Gastroesophageal sphincter (tissue), 3 donors: ENCODE data around the gene CRYAA.
"Not testable (repeated sequence)": the region's sequence is repeated elsewhere in the genome, so short reads cannot be mapped to it uniquely, and the experiment has no call there.

Source experiments
- EP300 ChIP-seq: sonication (generic); formaldehyde crosslinking; IDR thresholded peaks from one replicate; pipeline ENCODE4 v1.6.1; 2017; ENCODE audit warnings: antibody characterized with exemption, mild to moderate bottlenecking
- POLR2A ChIP-seq, 2 donors: fragments of 450-650 bp; IDR thresholded peaks; one replicate each; pipeline ENCODE4 v1.6.1; 2017; ENCODE audit warnings: antibody characterized with exemption in 2 of 2, mild to moderate bottlenecking in 2 of 2, moderate library complexity in 1 of 2
- POLR2AphosphoS5 ChIP-seq: sonication (generic); formaldehyde crosslinking; IDR thresholded peaks from one replicate; pipeline ENCODE4 v1.6.1; 2017; ENCODE audit warnings: antibody characterized with exemption
- TF ChIP-seq, protein P1 (sequence below), 4 experiments: fragments of 200-600 bp in 2 of 4; fragments of 450-650 bp in 2 of 4; sonication (generic) in 1 of 4; IDR thresholded peaks; one replicate each; pipeline ENCODE4 v1.5.1; 2017 to 2019; ENCODE audit warnings: antibody characterized with exemption in 4 of 4, mild to moderate bottlenecking in 2 of 4, moderate library complexity in 2 of 4

DNA sequence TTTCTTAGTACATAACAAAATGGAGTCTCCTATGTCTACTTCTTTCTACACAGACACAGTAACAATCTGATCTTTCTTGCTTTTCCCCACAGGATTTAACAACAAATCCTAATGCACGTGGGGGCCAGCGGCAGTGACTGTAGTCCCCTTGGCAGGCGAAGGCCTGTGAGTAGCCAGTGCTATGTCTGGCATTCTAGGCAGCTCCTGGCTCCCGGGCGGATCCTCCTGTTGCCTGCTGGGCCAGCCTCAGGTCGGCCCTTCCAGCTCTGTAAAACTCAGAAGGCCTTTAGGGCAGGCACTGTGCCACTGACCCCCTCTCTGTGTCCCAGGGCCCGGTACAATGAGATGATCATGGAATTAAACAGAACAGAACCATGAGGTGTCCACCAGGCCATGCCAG, 20.8 kb upstream of the CRYAA start:
- TF ChIP-seq POLR2A (IDR thresholded peaks at IDR 0.05); EP300; POLR2AphosphoS5: not testable (repeated sequence)
- TF ChIP-seq, protein P1, sequence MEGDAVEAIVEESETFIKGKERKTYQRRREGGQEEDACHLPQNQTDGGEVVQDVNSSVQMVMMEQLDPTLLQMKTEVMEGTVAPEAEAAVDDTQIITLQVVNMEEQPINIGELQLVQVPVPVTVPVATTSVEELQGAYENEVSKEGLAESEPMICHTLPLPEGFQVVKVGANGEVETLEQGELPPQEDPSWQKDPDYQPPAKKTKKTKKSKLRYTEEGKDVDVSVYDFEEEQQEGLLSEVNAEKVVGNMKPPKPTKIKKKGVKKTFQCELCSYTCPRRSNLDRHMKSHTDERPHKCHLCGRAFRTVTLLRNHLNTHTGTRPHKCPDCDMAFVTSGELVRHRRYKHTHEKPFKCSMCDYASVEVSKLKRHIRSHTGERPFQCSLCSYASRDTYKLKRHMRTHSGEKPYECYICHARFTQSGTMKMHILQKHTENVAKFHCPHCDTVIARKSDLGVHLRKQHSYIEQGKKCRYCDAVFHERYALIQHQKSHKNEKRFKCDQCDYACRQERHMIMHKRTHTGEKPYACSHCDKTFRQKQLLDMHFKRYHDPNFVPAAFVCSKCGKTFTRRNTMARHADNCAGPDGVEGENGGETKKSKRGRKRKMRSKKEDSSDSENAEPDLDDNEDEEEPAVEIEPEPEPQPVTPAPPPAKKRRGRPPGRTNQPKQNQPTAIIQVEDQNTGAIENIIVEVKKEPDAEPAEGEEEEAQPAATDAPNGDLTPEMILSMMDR (IDR thresholded peaks at IDR 0.05): not testable (repeated sequence)
